Hepatocyte (in vitro differentiated cells): ENCODE measurements around the gene ANO1. TPM values are rescaled to one million over a fixed set of nuclear protein-coding genes. Genes with fewer than 3 reads are reported as not detected.

ENCODE experiments used
- DNase-seq: peaks from one replicate; pipeline ENCODE4 v3.0.0-alpha.2; 2016; ENCODE audit warnings: low spot score
- H2AFZ ChIP-seq: fragments of 200-600 bp; sonication (generic); 2 replicates; pipeline ENCODE4 v1.6.0; 2016; ENCODE audit warnings: antibody characterized with exemption, mild to moderate bottlenecking
- H3K27ac ChIP-seq: fragments of 200-600 bp; sonication (generic); 2 replicates; pipeline ENCODE4 v1.5.1; 2016; ENCODE audit warnings: mild to moderate bottlenecking
- H3K27me3 ChIP-seq: fragments of 200-600 bp; sonication (generic); 2 replicates; pipeline ENCODE4 v1.6.1; 2016
- H3K36me3 ChIP-seq: fragments of 200-600 bp; sonication (generic); replicated peaks from 2 replicates; pipeline ENCODE4 v1.5.1; 2016; ENCODE audit warnings: low read depth; ENCODE audit not compliant: insufficient read depth
- H3K4me1 ChIP-seq: fragments of 200-600 bp; sonication (generic); 2 replicates; pipeline ENCODE4 v1.5.1; 2016; ENCODE audit warnings: mild to moderate bottlenecking, moderate library complexity; ENCODE audit not compliant: insufficient read depth
- H3K4me2 ChIP-seq: fragments of 200-600 bp; sonication (generic); 2 replicates; pipeline ENCODE4 v1.6.0; 2016
- H3K4me3 ChIP-seq: fragments of 200-600 bp; sonication (generic); 2 replicates; pipeline ENCODE4 v1.5.1; 2016; ENCODE audit warnings: mild to moderate bottlenecking
- H3K79me2 ChIP-seq: fragments of 200-600 bp; sonication (generic); 2 replicates; pipeline ENCODE4 v1.6.0; 2017; ENCODE audit warnings: mild to moderate bottlenecking
- H3K9me2 ChIP-seq: fragments of 200-600 bp; sonication (generic); replicated peaks from 2 replicates; pipeline ENCODE4 v1.6.0; 2017; ENCODE audit warnings: mild to moderate bottlenecking; ENCODE audit not compliant: insufficient read depth
- H3K9me3 ChIP-seq: fragments of 200-600 bp; sonication (generic); 2 replicates; pipeline ENCODE4 v1.5.1; 2016; ENCODE audit warnings: low read depth, mild to moderate bottlenecking
- H4K20me1 ChIP-seq: fragments of 200-600 bp; sonication (generic); 2 replicates; pipeline ENCODE4 v1.6.0; 2016; ENCODE audit warnings: mild to moderate bottlenecking; ENCODE audit not compliant: insufficient read depth, poor library complexity, severe bottlenecking
- EZH2 ChIP-seq: fragments of 200-600 bp; sonication (generic); IDR thresholded peaks from 2 replicates; pipeline ENCODE4 v1.6.1; 2016; ENCODE audit warnings: antibody characterized with exemption, mild to moderate bottlenecking, borderline replicate concordance
- EZH2phosphoT487 ChIP-seq: fragments of 200-600 bp; sonication (generic); IDR thresholded peaks from one replicate; pipeline ENCODE4 v1.6.1; 2018; ENCODE audit warnings: antibody characterized with exemption, mild to moderate bottlenecking, low read depth, moderate library complexity; ENCODE audit not compliant: unreplicated experiment, severe bottlenecking
- WGBS: methylation state at CpG from one replicate; pipeline ENCODE4 v1.1.6; 2016; ENCODE audit warnings: low lambda C conversion rate; ENCODE audit errors: missing lambda C conversion rate; 5-methylcytosine and 5-hydroxymethylcytosine counted together
- polyA plus RNA-seq: library from polyadenylated mRNA; unstranded; fragments of >200 nt; fragmentation: Nextera tagmentation; extraction: Ambion mirVana; gene quantifications from 2 replicates; pipeline ENCODE4 v1.2.1, GENCODE V29; 2016
- total RNA-seq: library from RNA; depleted of rRNA; stranded (reverse); fragments of >200 nt; gene quantifications from 2 replicates; pipeline ENCODE4 v1.2.3, GENCODE V29; 2014
- TF ChIP-seq, protein P1 (sequence below): fragments of 200-600 bp; sonication (generic); IDR thresholded peaks from 2 replicates; pipeline ENCODE4 v1.5.1; 2016; ENCODE audit warnings: antibody characterized with exemption, mild to moderate bottlenecking; ENCODE audit not compliant: poor library complexity

Gene ANO1
- total and polyA plus RNA-seq, 2 experiments from 2014 or later = 6.2 to 12.1 TPM

- H4K20me1 ChIP-seq = no peaks in the 10 kb centered on the region
- TF ChIP-seq EZH2 (no peak), EZH2phosphoT487 (no peak)
- TF ChIP-seq, protein P1, sequence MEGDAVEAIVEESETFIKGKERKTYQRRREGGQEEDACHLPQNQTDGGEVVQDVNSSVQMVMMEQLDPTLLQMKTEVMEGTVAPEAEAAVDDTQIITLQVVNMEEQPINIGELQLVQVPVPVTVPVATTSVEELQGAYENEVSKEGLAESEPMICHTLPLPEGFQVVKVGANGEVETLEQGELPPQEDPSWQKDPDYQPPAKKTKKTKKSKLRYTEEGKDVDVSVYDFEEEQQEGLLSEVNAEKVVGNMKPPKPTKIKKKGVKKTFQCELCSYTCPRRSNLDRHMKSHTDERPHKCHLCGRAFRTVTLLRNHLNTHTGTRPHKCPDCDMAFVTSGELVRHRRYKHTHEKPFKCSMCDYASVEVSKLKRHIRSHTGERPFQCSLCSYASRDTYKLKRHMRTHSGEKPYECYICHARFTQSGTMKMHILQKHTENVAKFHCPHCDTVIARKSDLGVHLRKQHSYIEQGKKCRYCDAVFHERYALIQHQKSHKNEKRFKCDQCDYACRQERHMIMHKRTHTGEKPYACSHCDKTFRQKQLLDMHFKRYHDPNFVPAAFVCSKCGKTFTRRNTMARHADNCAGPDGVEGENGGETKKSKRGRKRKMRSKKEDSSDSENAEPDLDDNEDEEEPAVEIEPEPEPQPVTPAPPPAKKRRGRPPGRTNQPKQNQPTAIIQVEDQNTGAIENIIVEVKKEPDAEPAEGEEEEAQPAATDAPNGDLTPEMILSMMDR = no peak
- no peak for DNase-seq
- H3K27ac ChIP-seq = no peak overlapping the region
- H3K36me3 ChIP-seq = no peaks in the 10 kb centered on the region
- H3K79me2 ChIP-seq = no peaks in the 10 kb centered on the region
- H3K4me1 ChIP-seq = peaks cover 28% of the 10 kb centered on the region
- no peak overlapping the region for H3K4me3 ChIP-seq
- no peaks in the 10 kb centered on the region for H3K27me3 ChIP-seq
- 90% methylated on average over 12 of the region's 12 CpGs for WGBS
- no peaks in the 10 kb centered on the region for H3K9me2 ChIP-seq
- H2AFZ ChIP-seq = no peak overlapping the region
- H3K9me3 ChIP-seq = no peaks in the 10 kb centered on the region
- H3K4me2 ChIP-seq = no peak overlapping the region
Observed at GRCh38 chr11:70105369-70105754, 27.2 kb downstream of the ANO1 start.

DNA sequence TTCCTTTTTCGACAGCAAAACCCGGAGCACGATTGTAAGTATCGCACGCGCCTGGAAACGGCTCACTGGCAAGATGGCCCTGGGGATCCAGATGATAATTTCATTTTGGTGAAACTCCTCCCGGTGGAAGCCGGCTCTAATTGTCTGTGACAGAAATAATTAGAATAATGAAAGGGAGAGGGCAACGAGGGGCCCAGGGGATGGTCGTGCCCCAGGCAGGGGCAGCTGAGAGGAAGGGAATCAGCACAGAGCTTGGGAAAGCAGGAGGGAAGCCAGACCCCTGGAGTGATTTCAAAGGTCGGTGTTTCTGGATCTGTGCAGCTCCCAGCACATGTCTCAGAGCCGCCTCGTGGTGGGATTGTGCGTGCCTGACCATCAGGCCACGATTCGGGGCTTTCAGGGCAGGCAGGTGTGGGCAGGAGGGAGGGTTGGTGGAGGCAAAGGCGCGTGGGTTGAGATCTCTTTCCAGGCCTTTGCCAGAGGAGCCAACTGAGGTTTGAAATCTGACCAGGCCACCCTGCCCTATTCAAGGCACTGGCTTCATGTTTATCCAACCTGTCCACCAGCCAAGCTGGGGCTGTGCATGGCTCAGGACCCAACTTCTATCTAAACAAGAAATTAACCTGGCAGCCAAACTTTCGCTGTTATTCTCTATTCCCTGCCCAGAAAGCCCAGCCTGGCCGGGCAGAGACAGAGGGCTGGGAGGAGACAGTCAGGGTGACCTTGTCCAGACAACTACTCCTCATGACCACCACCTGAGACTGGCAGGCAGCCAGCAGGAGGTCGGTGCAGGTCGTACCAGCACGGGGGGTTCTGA, 27.8 kb downstream of the ANO1 start:
- Histone ChIP-seq H3K4me3 (no peak overlapping the region), H3K4me1 (peaks cover 28% of the 10 kb centered on the region), H3K27ac (no peak overlapping the region), H3K9me3 (no peaks in the 10 kb centered on the region), H3K79me2 (no peaks in the 10 kb centered on the region), H3K4me2 (no peak overlapping the region), H3K27me3 (no peaks in the 10 kb centered on the region), H2AFZ (no peak overlapping the region), H3K36me3 (no peaks in the 10 kb centered on the region), H3K9me2 (no peaks in the 10 kb centered on the region), H4K20me1 (no peaks in the 10 kb centered on the region)
- TF ChIP-seq, protein P1 = no peak
- no peak for TF ChIP-seq EZH2
- no peak for TF ChIP-seq EZH2phosphoT487
- DNase-seq = no peak
- WGBS = 67% methylated on average over 24 of the region's 24 CpGs

DNA sequence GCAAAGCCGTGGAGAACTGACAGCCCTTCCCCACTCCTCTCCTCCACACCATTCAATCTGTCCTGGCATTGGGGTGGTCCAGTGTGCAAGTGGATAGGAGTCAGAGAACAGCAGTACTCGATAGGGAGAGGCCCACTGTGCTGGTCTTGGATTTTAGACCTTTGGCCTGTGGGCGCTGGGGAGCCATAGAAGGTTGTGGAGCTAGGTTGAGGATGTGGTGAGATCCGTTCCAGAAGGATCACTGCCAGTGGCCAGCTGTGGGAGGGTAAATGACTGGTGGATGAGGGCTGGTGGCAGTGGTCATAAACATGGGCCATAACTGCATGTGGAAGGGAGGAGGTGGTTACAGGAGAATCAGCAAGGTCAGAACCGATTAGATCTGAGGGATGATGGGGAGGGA, 28.6 kb downstream of the ANO1 start:
- TF ChIP-seq EZH2phosphoT487 = no peak
- no peak for TF ChIP-seq EZH2
- TF ChIP-seq, protein P1 = no peak
- Histone ChIP-seq H3K36me3 (no peaks in the 10 kb centered on the region), H3K4me1 (peaks cover 28% of the 10 kb centered on the region), H3K9me2 (no peaks in the 10 kb centered on the region), H3K79me2 (no peaks in the 10 kb centered on the region), H3K27ac (no peak overlapping the region), H2AFZ (no peak overlapping the region), H3K9me3 (no peaks in the 10 kb centered on the region), H3K4me3 (no peak overlapping the region), H4K20me1 (no peaks in the 10 kb centered on the region), H3K27me3 (no peaks in the 10 kb centered on the region), H3K4me2 (no peak overlapping the region)
- WGBS = 92% methylated on average over 5 of the region's 5 CpGs
- no peak for DNase-seq
